ENCODE results near the gene KCNIP4.

DNA sequence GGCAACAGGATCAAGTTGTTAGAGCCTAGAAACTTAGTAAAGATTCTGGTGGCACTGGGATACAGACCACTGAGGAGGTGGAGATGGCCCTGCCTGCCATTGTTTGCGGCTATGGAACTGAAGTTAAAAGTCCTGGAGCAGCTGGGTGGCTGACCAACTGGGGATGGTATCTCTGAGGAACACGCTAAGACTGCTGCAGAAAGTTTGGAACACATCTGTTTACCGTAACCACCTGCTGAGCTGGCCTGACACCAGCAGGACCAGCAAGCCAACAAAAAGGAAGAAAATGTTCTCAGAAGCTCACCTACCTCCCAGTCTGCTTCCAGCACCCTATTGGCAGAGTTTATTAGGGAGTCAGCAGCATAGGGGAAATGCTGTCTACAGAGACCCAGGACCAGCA lies 1265.7 kb downstream of the KCNIP4 start:
- TF ChIP-seq POLR2A (IDR thresholded peaks at IDR 0.05) (no peak), CTCF (IDR thresholded peaks at IDR 0.05) (no peak)
